ENCODE measurements around the gene MCRS1. TPM values are rescaled to one million over a fixed set of nuclear protein-coding genes. Genes with fewer than 3 reads are reported as not detected.
A peak's percentile ranks its signal among the peaks of the same experiment; 100 is the strongest.

The MCRS1 gene
- total RNA-seq, 2 experiments from 2014 or later, result 83.8 to 83.9 TPM

- Mint-ChIP-seq H3K27me3 (no peaks in the 10 kb centered on the region), H3K36me3 (peaks cover 3% of the 10 kb centered on the region), H3K9me3 (no peaks in the 10 kb centered on the region), H3K27ac (peak overlapping the region; percentile 83), H3K4me1 (peaks cover 13% of the 10 kb centered on the region), H3K4me3 (peak overlapping the region; percentile 85)
- POLR2A ChIA-PET, result interaction anchor here (0.9 to 1.1 kb wide), 2 partner anchors 32 to 74 kb away, joined by 4 read pairs; no protein-coding TSS in a partner anchor
- DNase-seq (no peak), ATAC-seq (ENCODE audit: low read depth) (no peak)
These were observed 19.5 kb downstream of the MCRS1 start for GRCh38 chr12:49548481-49548821.

GRCh38 chr12:49547090-49547690, 20.8 kb downstream of the MCRS1 start:
- Mint-ChIP-seq H3K4me1 (peaks cover 15% of the 10 kb centered on the region), H3K27me3 (peaks cover 2% of the 10 kb centered on the region), H3K9me3 (no peaks in the 10 kb centered on the region), H3K4me3 (no peak overlapping the region), H3K36me3 (peaks cover 3% of the 10 kb centered on the region), H3K27ac (no peak overlapping the region)
- POLR2A ChIA-PET, result interaction anchor here (0.5 kb wide), 1 partner anchor 813 kb away, joined by 5 read pairs; no protein-coding TSS in a partner anchor
- ATAC-seq (ENCODE audit: low read depth) (no peak), DNase-seq (no peak)

- Mint-ChIP-seq H3K4me3 (no peak overlapping the region), H3K27ac (no peak overlapping the region), H3K9me3 (no peaks in the 10 kb centered on the region), H3K4me1 (peaks cover 17% of the 10 kb centered on the region), H3K27me3 (peaks cover 3% of the 10 kb centered on the region), H3K36me3 (peaks cover 3% of the 10 kb centered on the region)
- DNase-seq (peak; percentile 15), ATAC-seq (ENCODE audit: low read depth) (no peak)
- POLR2A ChIA-PET, result no interaction called here
These were observed 21.5 kb downstream of the MCRS1 start for GRCh38 chr12:49546481-49546880.

DNA sequence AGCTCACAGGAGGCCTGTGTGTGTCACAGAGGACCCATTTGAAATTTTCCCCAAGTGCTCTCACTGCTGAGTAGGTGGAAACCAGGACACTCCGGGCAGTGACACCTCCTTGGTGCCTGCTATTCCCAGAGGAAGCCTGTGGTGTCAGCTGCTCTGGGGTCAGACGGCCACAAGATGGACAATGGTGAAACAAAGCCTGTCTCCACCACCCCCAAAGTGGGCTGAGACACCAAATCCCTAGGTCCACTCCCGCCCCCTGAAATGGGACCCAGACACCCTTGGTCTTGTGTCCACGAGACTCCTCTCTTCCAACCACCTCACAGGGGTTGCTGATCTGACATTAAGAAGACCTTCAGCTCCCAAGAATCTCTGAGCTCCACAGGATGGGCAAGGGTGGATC, 22.1 kb downstream of the MCRS1 start:
- peaks cover 3% of the 10 kb centered on the region for H3K36me3 Mint-ChIP-seq
- peaks cover 22% of the 10 kb centered on the region for H3K4me1 Mint-ChIP-seq
- H3K27ac Mint-ChIP-seq, result no peak overlapping the region
- ATAC-seq (ENCODE audit: low read depth), result no peak
- peaks cover 8% of the 10 kb centered on the region for H3K27me3 Mint-ChIP-seq
- POLR2A ChIA-PET, result interaction anchor here (0.9 kb wide), 1 partner anchor 11 kb away, joined by 5 read pairs; no protein-coding TSS in a partner anchor
- no peaks in the 10 kb centered on the region for H3K9me3 Mint-ChIP-seq
- DNase-seq, result no peak
- no peak overlapping the region for H3K4me3 Mint-ChIP-seq

DNA sequence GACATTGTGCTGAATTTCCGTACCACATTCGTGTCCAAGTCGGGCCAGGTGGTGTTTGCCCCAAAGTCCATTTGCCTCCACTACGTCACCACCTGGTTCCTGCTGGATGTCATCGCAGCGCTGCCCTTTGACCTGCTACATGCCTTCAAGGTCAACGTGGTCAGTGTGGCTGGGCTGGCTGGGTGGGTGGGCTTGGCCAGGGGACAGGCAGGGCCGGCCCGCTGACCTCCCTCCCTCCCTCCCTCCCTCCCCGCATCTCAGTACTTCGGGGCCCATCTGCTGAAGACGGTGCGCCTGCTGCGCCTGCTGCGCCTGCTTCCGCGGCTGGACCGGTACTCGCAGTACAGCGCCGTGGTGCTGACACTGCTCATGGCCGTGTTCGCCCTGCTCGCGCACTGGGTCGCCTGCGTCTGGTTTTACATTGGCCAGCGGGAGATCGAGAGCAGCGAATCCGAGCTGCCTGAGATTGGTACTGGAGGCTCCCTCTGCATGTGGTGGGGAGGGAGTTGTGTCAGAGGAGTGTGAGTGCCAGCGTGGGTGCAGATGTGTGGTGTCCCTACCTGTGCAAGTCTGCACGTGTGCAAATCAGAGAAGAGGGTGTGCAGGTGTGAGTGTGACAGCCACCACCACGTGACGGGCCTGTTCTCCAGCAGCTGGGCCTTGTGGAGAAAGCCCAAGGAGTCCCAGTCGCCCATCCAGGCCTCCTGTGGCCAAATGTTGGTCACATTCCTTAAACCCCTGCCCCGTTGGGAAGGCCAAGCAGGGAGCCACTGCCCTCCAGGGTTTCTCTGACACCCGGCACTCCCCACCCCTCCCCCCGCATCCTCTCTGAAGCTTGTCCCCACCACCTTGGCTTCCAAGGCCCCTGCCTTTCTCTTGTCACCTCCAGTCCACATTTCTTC, 23.8 kb downstream of the MCRS1 start:
- Mint-ChIP-seq H3K4me1 (peaks cover 29% of the 10 kb centered on the region), H3K36me3 (no peaks in the 10 kb centered on the region), H3K27ac (peak overlapping the region; percentile 8), H3K4me3 (no peak overlapping the region), H3K9me3 (no peaks in the 10 kb centered on the region), H3K27me3 (peaks cover 22% of the 10 kb centered on the region)
- ATAC-seq (ENCODE audit: low read depth), result no peak
- POLR2A ChIA-PET, result interaction anchor here (0.8 to 1.0 kb wide), 2 partner anchors 10 to 177 kb away, joined by 3 to 4 read pairs; partner anchors contain the start of gene SPATS2
- DNase-seq, result no peak

DNA sequence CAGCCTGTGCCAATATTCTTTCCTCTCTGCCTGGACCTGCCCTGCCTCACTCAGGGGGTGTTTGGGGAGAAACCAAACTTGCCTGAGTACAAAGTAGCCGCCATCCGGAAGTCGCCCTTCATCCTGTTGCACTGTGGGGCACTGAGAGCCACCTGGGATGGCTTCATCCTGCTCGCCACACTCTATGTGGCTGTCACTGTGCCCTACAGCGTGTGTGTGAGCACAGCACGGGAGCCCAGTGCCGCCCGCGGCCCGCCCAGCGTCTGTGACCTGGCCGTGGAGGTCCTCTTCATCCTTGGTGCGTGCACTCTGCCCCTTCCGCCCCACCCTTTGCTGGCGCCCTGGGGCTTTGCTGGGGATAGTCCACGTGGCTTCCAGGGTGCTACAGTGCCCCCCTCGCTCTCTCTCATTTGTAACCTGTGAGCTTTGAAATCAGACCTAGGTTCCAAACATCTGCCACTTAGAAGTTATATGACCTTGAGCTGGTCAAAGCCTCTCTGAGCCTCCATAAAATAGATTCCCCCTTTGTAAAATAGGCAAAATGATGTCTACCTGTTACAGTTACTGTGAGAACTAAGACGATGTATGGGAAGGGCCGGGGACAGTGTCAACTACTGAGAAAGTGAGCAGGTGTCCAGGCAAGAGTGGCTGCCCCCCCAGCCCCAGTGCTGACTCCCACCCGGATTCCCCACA, 24.6 kb downstream of the MCRS1 start:
- H3K4me3 Mint-ChIP-seq, result peak overlapping the region; percentile 6
- peaks cover 22% of the 10 kb centered on the region for H3K27me3 Mint-ChIP-seq

DNA sequence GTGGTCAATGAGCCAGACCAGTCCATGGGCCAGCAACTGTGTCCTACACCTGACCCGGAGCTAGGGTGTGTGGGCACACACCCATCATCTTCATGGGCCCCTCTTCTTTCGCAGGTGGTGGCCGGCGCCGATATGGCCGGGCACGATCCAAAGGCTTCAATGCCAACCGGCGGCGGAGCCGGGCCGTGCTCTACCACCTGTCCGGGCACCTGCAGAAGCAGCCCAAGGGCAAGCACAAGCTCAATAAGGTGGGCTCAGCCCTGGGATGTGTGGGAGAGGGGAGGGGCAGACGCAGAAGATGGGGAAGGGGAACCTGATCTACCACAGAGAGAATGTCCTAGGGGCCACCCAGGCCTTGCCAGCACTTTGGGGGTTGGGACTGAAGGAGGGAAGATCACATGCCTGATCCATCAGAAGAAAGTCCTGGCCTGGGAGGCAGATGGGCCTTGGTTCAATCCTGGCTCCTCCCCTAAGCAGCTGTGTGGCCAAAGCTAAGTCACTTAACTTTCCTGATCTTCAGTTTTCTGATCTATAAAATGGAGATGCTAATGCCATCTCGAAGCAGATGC, 25.3 kb downstream of the MCRS1 start:
- Mint-ChIP-seq H3K36me3 (no peaks in the 10 kb centered on the region), H3K4me3 (peak overlapping the region; percentile 6), H3K27ac (peak overlapping the region; percentile 52), H3K27me3 (peaks cover 27% of the 10 kb centered on the region), H3K9me3 (no peaks in the 10 kb centered on the region), H3K4me1 (peaks cover 24% of the 10 kb centered on the region)
- no peak for DNase-seq
- ATAC-seq (ENCODE audit: low read depth), result no peak
- POLR2A ChIA-PET, result no interaction called here

More for the DNA sequence above, 24.6 kb downstream of the MCRS1 start:
- H3K27ac Mint-ChIP-seq, result peak overlapping the region; percentile 52
- H3K4me1 Mint-ChIP-seq, result peaks cover 29% of the 10 kb centered on the region
- no peaks in the 10 kb centered on the region for H3K9me3 Mint-ChIP-seq
- DNase-seq (no peak), ATAC-seq (ENCODE audit: low read depth) (peak; percentile 18)
- no peaks in the 10 kb centered on the region for H3K36me3 Mint-ChIP-seq
- POLR2A ChIA-PET, result no interaction called here

DNA sequence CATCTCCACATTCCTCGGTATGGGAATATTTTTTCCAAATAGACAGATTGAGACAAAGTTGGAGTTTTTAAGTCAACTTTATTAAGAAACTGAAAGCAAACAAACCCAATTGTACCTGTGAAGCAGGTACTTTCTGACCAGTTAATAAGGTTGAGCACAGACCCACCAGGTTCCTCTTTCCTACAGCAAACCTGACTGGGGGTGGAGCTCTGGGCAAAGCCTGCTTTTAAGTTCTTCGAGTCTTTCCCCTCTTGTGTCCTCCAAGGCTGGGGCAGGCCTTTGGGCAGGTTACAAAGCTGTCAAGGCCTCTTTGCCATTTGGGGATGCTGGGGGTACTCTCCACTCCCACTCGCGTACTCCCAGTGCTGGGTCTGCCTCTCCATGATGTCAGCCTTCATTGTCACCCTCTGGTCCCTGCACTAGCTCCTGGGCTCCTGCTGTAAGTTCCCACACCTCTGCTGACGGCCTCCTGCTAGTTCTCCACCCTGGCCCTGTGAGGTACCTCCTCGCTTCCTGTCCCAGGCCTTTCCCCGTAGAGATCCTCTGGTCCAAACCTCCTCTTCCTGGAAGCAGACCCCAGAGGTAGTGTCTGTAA, 25.9 kb downstream of the MCRS1 start:
- H3K9me3 Mint-ChIP-seq, result no peaks in the 10 kb centered on the region
- H3K27ac Mint-ChIP-seq, result no peak overlapping the region
- ATAC-seq (ENCODE audit: low read depth) (no peak), DNase-seq (no peak)
- peaks cover 34% of the 10 kb centered on the region for H3K27me3 Mint-ChIP-seq
- H3K4me3 Mint-ChIP-seq, result no peak overlapping the region
- no peaks in the 10 kb centered on the region for H3K36me3 Mint-ChIP-seq
- peaks cover 26% of the 10 kb centered on the region for H3K4me1 Mint-ChIP-seq
- POLR2A ChIA-PET, result no interaction called here

DNA sequence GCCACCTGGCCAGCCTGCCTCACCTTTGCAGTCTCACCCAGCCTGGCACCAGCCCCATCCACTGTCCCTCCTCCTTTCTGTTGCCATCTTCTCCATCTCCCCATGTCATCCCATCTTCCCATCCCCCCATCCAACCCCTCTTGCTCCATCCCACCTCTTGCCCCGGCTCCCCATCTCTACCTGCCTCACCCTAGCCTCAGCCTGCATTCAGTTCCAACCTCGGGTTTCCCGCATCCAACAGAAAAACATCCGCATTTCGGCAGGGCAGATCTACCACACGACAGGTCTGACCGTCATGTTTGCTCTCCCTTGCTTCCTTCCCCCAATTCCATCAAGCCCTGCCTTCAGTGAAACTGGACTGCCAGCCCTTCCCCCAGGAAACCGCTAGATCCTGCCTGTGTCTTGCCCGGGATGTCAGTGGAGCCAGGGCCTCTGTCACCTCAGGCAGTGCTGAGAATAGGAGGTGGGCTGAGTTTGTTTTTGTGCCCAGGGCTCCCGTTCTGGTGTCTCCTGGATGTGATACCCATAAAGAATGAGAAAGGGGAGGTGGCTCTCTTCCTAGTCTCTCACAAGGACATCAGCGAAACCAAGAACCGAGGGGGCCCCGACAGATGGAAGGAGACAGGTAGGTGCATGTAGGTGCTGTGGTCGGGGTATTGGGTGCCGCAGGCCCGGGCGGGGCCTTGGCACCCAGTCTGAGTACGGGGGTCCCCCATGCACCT, 26.6 kb downstream of the MCRS1 start:
- Mint-ChIP-seq H3K4me3 (peak overlapping the region; percentile 15), H3K4me1 (peaks cover 30% of the 10 kb centered on the region), H3K27ac (no peak overlapping the region), H3K9me3 (no peaks in the 10 kb centered on the region), H3K27me3 (peaks cover 41% of the 10 kb centered on the region), H3K36me3 (no peaks in the 10 kb centered on the region)
- POLR2A ChIA-PET, result no interaction called here
- no peak for DNase-seq
- no peak for ATAC-seq (ENCODE audit: low read depth)

DNA sequence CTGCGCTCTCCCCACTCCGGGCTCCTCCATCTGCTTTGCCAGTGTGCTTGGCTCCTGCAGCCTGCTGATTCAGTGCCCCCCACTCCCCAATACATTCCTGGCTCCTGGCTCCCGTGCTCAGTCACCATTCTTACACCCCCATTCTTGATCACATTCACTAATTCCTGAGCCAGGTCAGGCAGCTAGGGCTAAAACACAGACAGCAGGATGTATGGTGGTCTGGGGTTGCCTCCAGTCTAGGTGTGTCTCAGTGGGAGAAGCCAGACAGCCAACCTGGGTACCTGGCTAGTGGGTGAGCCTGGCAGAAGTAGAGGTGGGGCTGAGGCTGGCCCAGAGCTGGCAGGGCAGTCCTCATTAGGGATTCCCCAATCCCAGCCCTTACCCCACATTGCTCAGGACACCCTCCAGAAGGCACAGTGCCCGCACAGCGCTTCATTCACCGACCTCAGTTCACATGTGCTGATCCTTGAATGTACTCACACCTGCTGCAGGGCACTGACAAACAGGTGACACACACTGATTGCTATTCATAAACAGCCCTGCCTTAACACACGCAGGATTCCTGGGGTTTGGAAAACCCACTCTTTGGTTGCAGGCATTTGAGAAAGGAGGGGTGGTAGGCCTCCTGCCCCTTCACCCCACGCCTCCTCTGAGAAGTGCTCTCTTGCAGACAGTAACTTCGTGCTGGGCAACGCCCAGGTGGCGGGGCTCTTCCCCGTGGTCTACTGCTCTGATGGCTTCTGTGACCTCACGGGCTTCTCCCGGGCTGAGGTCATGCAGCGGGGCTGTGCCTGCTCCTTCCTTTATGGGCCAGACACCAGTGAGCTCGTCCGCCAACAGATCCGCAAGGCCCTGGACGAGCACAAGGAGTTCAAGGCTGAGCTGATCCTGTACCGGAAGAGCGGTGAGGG, 27.5 kb downstream of the MCRS1 start:
- peaks cover 30% of the 10 kb centered on the region for H3K4me1 Mint-ChIP-seq
- no peak for ATAC-seq (ENCODE audit: low read depth)
- no peak for DNase-seq
- H3K4me3 Mint-ChIP-seq, result peak overlapping the region; percentile 75
- H3K36me3 Mint-ChIP-seq, result no peaks in the 10 kb centered on the region
- no peak overlapping the region for H3K27ac Mint-ChIP-seq
- H3K27me3 Mint-ChIP-seq, result peaks cover 49% of the 10 kb centered on the region
- H3K9me3 Mint-ChIP-seq, result no peaks in the 10 kb centered on the region
- POLR2A ChIA-PET, result interaction anchor here (0.8 to 1.6 kb wide), 2 partner anchors 27 to 217 kb away, joined by 3 read pairs; partner anchors contain the start of gene TROAP

- Mint-ChIP-seq H3K27ac (peak overlapping the region; percentile 25), H3K36me3 (no peaks in the 10 kb centered on the region), H3K9me3 (no peaks in the 10 kb centered on the region), H3K4me1 (peaks cover 28% of the 10 kb centered on the region), H3K27me3 (peaks cover 54% of the 10 kb centered on the region), H3K4me3 (peak overlapping the region; percentile 75)
- ATAC-seq (ENCODE audit: low read depth) (no peak), DNase-seq (no peak)
- POLR2A ChIA-PET, result interaction anchor here (0.8 to 1.6 kb wide), 2 partner anchors 28 to 216 kb away, joined by 3 read pairs; partner anchors contain the start of gene TROAP
These were observed 28.3 kb downstream of the MCRS1 start for GRCh38 chr12:49539406-49540228.
